HFFc6 (cell line): ENCODE data around the gene ANO6. TPM values are rescaled to one million over a fixed set of nuclear protein-coding genes. Genes with fewer than 3 reads are reported as not detected.

Experiments
- DNase-seq: peaks from one replicate; pipeline ENCODE4 v3.0.0-alpha.2; 2018
- H3K27ac Mint-ChIP-seq: 2 replicates; pipeline ENCODE4 v1.8.0; 2020; ENCODE audit warnings: mild to moderate bottlenecking, mixed read lengths
- H3K27me3 Mint-ChIP-seq: 2 replicates; pipeline ENCODE4 v1.8.0; 2021; ENCODE audit warnings: mild to moderate bottlenecking, moderate library complexity, mixed read lengths; ENCODE audit not compliant: insufficient read depth
- H3K36me3 Mint-ChIP-seq: 2 replicates; pipeline ENCODE4 v1.8.0; 2021; ENCODE audit warnings: low read depth, mixed read lengths
- H3K4me1 Mint-ChIP-seq: 2 replicates; pipeline ENCODE4 v1.8.0; 2020; ENCODE audit warnings: low read depth, mixed read lengths
- H3K4me3 Mint-ChIP-seq: 2 replicates; pipeline ENCODE4 v1.8.0; 2020; ENCODE audit warnings: mild to moderate bottlenecking, moderate library complexity, mixed read lengths
- H3K9me3 Mint-ChIP-seq: 2 replicates; pipeline ENCODE4 v1.8.0; 2020; ENCODE audit warnings: mild to moderate bottlenecking, mixed read lengths
- total RNA-seq, 6 experiments: library from RNA; stranded (reverse); fragmentation: NEBNext Ultra II Directional; extraction: Animal tissue kit (Norgen Biotek cat#: 25700); gene quantifications; 2 replicates in 1 of 6; 3 replicates in 5 of 6; pipeline ENCODE4 v1.2.3, GENCODE V29; 2021
- TF ChIP-seq, protein P1 (sequence below): fragments of 200-600 bp; sonication (generic); IDR thresholded peaks from 2 replicates; pipeline ENCODE4 v1.5.0; 2021; ENCODE audit warnings: antibody characterized with exemption, mild to moderate bottlenecking

Gene ANO6
- total RNA-seq, 6 experiments from 2014 or later = 44.4 to 58.6 (median 53.3) TPM

- H3K27me3 Mint-ChIP-seq = no peaks in the 10 kb centered on the region; the same call in 1 of the 2 replicates
- no peak overlapping the region for H3K27ac Mint-ChIP-seq
- peaks cover 77% of the 10 kb centered on the region for H3K4me1 Mint-ChIP-seq
- no peak for DNase-seq
- TF ChIP-seq, protein P1, sequence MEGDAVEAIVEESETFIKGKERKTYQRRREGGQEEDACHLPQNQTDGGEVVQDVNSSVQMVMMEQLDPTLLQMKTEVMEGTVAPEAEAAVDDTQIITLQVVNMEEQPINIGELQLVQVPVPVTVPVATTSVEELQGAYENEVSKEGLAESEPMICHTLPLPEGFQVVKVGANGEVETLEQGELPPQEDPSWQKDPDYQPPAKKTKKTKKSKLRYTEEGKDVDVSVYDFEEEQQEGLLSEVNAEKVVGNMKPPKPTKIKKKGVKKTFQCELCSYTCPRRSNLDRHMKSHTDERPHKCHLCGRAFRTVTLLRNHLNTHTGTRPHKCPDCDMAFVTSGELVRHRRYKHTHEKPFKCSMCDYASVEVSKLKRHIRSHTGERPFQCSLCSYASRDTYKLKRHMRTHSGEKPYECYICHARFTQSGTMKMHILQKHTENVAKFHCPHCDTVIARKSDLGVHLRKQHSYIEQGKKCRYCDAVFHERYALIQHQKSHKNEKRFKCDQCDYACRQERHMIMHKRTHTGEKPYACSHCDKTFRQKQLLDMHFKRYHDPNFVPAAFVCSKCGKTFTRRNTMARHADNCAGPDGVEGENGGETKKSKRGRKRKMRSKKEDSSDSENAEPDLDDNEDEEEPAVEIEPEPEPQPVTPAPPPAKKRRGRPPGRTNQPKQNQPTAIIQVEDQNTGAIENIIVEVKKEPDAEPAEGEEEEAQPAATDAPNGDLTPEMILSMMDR = no peak
- peaks cover 40% of the 10 kb centered on the region for H3K36me3 Mint-ChIP-seq
- no peaks in the 10 kb centered on the region for H3K9me3 Mint-ChIP-seq
- H3K4me3 Mint-ChIP-seq = no peak overlapping the region
Measured at GRCh38 chr12:45282411-45282810, 66.5 kb downstream of the ANO6 start.

DNA sequence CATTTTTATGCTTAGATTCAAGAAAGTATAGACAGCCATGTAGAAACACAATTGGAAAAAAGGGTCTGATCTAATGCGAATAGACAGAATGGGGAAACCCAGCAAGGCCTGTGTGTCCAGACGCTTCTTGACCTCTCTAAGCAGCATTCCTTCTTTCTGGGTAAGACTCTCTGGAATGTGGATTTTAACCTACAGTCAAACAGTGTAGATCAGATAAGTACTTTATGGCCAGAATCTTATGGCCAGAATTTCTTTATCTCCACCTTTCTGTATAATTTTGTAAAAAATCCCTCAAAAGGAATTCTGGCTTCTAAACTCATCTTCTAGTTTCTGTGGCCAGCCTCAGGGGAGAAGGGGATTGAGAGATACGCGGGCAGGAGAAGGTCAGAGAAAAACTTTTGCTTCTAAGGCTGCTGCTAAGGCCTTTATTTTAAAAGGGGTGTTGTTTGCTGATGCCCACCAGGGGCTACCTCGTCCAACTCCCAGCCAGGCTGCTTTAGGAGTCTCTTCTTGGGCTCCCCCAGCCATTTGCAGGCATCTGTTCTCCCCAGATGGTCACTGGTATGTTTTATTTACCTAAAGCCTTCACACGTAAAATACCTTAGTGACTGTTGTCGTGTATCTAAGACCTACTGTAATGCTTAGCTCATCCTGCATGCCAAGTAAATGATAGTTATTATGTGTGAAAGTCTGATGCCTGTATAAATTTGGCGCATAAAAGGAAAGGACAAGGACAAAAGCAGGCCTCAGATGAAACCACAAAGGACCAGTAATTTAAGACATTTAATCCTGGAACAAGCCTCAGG lies 68.4 kb downstream of the ANO6 start:
- no peaks in the 10 kb centered on the region; the same call in none of the 2 replicates for H3K27me3 Mint-ChIP-seq
- H3K9me3 Mint-ChIP-seq = no peaks in the 10 kb centered on the region
- TF ChIP-seq, protein P1 = peak; percentile 64
- peak overlapping the region; percentile 76 for H3K4me3 Mint-ChIP-seq
- peak; percentile 82 for DNase-seq
- peaks cover 34% of the 10 kb centered on the region for H3K36me3 Mint-ChIP-seq
- H3K4me1 Mint-ChIP-seq = peaks cover 71% of the 10 kb centered on the region
- peak overlapping the region; percentile 90 for H3K27ac Mint-ChIP-seq

DNA sequence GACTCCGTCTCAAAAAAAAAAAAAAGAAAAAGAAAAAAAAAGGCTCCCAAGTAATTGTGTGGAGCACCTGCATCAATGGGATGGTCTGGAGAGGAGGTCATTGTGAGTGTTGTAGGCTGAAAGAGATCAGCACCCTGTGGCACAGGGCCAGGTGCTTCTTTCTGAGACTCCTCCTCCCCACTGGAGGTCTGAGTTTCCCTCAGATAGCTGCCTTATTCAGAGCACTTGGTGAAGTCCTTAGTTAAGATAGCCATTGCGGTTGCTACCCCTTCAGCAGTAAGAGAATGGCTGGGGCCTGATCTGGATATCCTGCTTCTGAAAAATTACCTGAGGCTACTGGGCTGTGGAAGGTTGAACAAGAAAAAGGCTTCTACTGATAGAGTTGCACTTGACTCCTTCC lies 69.8 kb downstream of the ANO6 start:
- Mint-ChIP-seq H3K9me3 (no peaks in the 10 kb centered on the region), H3K36me3 (peaks cover 30% of the 10 kb centered on the region), H3K4me3 (no peak overlapping the region), H3K27ac (peak overlapping the region; percentile 33; the same call in 1 of the 2 replicates), H3K27me3 (no peaks in the 10 kb centered on the region; the same call in none of the 2 replicates), H3K4me1 (peaks cover 78% of the 10 kb centered on the region)
- TF ChIP-seq, protein P1 = no peak
- no peak for DNase-seq

GRCh38 chr12:45286621-45287020 lies 70.7 kb downstream of the ANO6 start:
- no peak for DNase-seq
- Mint-ChIP-seq H3K27ac (peak overlapping the region; percentile 33), H3K4me3 (no peak overlapping the region), H3K4me1 (peaks cover 77% of the 10 kb centered on the region), H3K27me3 (no peaks in the 10 kb centered on the region; the same call in none of the 2 replicates), H3K36me3 (peaks cover 25% of the 10 kb centered on the region), H3K9me3 (no peaks in the 10 kb centered on the region)
- TF ChIP-seq, protein P1 = no peak

DNA sequence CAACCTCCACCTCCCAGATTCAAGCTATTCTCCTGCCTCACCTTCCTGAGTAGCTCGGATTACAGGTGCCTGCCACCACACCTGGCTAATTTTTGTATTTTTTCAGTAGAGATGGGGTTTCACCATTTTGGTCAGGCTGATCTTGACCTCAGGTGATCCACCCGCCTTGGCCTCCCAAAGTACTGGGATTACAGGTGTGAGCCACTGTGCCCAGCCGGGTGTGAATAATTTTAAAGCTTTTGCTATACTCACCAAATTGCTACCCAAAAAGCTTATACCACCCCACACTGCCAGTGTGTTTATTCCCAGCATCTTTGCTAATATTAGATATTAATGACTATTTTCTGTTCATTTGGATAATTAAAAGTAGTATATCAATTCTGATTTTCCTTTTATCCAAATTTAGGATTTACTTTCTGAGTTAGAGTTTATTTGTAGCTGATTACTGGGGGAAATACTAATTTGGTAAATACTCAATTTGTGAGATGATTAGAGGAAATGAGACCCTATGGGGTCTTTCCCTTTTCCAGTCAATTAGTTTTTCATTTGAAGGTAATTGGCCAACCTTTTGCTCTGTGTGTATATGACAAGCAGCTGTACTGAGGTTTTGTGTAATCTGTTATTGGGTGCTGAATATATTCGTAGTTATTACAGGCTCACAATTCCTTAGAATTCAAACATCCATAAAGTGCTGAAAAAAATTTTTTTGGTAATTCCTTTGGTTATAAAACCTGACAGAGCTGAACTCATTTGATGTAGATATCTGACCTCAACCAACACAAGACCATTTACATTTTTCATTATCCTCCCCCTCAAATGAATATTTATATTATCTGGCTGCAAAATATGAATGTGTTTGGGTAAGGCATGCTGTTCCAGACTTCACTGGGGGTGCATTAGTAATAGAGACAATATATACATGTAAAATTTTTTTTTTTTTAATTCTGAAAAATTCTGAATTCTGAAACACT lies 73.6 kb downstream of the ANO6 start:
- peaks cover 58% of the 10 kb centered on the region for H3K4me1 Mint-ChIP-seq

More for the DNA sequence above, 73.6 kb downstream of the ANO6 start:
- Mint-ChIP-seq H3K36me3 (peaks cover 16% of the 10 kb centered on the region), H3K27ac (peak overlapping the region; percentile 40), H3K9me3 (no peaks in the 10 kb centered on the region), H3K27me3 (peaks cover 2% of the 10 kb centered on the region), H3K4me3 (peak overlapping the region; percentile 2; the same call in 1 of the 2 replicates)
- TF ChIP-seq, protein P1 = no peak
- DNase-seq = no peak
